Erythroblast (primary cell): ENCODE results near the gene CD81.

Source experiments
- DNase-seq, 2 experiments: peaks; one replicate each; lab custom pipeline; 2025; lab: John Stamatoyannopoulos, UW
- GATA1 ChIP-seq: IDR thresholded peaks from 2 replicates; pipeline ENCODE4 v1.6.1; 2011; ENCODE audit warnings: low read depth, mild to moderate bottlenecking, control low read depth, low read length, moderate library complexity
- POLR2A ChIP-seq: IDR thresholded peaks from 2 replicates; pipeline ENCODE4 v1.6.1; 2011; ENCODE audit warnings: mild to moderate bottlenecking, low read length

Gene CD81

DNA sequence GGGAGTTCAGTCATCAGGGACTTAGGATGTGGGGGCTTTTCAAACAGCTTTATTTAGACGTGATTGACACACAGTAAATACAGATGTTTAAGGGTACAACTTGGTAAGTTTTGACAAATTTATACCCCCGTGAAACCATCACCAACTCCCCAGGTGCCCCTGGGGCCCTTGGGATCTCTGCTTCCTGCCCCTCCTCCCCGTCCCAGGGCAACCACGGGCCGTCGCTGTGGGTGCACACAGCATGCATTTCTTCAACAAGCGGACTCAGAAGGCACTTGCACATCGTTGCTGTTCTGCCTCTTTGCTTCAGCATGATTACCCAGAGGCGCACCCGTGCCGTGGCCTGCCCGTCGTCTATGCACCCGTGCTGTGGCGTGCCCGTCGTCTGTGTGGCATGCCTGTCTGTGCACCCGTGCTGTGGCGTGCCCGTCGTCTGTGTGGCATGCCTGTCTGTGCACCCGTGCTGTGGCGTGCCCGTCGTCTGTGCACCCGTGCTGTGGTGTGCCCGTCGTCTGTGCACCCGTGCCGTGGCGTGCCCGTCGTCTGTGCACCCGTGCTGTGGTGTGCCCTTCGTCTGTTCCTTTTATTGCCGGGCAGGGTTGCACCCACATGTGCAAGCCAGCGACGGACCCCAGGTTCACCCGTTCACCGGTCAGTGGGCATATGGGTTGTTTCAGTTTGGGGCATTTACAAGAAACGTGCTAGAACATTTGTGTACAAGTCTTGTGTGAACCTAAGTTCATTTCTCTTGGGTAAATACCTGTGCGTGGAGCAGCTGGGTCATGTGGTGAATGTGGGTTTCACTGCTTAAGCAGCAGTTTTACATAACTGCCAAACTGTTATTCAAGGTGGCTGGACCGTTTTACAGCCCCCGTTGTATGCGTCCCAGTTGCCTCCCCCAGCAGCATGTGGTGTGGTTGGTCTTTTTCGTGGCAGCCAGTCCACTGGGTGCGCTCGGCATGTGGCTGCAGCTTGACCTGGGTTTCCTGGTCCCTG lies 8.3 kb downstream of the CD81 start:
- no peak for DNase-seq
- TF ChIP-seq GATA1 (no peak), POLR2A (no peak)

DNA sequence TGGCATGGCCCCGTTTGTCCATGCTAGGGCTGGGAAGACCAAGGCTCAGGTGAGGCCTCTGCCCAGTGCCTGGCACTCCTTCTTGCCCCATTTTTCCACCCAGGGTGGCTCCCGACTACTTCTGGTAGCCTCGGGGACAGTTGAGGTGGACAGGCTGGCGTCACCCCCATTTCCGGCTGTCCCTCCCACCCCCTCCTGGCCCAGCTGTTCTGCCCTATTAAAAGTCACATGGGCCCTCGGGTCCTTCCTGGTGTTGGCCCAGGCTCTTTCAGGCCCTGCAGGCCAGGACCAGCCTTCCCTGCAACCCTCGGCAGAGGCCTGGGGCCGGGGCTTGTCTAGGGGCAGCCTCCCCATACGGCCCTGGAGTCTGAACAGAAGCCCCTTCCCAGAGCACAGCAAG lies 9.5 kb downstream of the CD81 start:
- TF ChIP-seq POLR2A (no peak), GATA1 (no peak)
- no peak for DNase-seq

DNA sequence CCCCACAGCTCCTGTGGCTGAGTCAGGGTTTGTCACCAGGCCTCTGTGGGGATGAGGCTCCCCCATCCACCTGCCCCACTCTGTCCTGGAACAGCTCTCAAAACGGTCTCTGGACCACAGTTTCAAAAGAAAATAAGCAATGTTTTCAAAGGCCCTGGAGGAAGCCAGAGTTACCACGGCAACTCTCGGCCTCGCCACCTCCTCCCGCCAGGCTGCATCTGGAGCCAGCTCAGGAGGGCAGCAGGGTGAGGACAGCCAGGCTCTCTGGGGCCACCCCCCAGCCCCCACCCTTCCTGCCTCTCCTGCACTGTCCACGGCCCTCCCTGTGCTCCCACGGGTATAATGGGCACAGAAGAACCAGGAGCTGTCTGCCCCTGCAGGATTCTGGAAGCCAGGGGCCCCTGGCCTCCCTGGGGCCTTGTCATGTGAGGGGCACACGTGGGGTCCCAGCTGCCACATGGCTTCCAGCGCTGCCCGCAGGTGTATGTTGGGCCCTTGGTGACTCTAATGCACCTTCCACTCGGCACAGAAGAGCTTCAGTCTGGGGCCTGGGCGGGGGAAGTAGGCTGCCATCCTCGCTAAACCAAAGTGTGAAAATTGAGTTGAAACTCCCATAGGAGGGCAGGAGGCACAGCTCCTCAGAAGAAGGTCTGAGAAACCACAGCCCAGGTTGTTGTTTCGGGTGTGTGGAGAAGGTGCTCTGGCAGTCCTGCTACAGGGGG lies 10.3 kb downstream of the CD81 start:
- no peak for DNase-seq
- TF ChIP-seq POLR2A (no peak), GATA1 (no peak)

DNA sequence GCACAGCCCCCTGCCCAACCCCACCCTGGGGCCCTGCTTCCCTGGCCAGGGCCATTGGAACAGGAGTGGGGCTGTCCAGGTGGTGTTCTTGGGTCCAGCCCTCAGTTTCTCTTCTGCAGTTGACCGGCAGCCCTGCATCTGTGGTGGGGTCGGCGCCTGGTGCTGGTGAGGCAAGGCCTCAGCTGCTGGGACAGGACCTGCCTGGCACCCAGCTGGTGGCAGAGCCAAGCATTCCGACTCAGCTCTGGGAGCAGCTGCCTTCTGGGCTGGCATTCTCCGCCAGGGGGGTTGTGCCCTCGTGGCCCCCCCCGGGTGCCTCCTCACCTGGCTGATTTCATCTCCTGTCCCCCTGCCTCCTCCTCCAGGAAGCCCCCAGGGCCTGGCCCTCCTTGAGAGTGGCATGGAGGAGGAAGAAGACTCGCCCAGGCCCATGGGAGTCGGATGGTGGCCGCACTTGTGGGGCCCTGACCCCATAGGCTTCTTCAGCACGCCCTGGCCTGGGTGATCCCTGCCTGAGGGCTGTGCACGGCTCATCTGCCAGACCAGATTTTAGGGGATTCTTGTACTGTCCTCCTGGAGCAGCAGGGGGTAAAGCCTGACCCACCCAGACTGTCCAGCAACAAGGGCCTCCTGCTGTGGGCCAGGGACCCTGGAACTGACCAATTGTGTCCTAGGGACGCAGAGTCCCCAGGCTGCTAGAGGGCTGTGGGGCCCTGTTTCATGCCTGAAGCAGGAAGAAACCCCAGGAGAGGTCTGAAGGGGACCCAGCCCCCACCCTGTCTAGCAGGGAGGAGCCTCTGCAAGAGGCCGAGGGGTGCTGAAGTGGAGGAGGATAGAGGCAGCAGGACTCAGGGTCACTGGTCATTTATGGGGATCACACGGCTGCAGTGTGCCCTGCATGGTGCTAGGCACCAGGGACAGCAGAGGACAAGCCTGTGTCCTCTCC lies 11.6 kb downstream of the CD81 start:
- no peak for DNase-seq
- no peak for TF ChIP-seq GATA1
- TF ChIP-seq POLR2A: no peak

DNA sequence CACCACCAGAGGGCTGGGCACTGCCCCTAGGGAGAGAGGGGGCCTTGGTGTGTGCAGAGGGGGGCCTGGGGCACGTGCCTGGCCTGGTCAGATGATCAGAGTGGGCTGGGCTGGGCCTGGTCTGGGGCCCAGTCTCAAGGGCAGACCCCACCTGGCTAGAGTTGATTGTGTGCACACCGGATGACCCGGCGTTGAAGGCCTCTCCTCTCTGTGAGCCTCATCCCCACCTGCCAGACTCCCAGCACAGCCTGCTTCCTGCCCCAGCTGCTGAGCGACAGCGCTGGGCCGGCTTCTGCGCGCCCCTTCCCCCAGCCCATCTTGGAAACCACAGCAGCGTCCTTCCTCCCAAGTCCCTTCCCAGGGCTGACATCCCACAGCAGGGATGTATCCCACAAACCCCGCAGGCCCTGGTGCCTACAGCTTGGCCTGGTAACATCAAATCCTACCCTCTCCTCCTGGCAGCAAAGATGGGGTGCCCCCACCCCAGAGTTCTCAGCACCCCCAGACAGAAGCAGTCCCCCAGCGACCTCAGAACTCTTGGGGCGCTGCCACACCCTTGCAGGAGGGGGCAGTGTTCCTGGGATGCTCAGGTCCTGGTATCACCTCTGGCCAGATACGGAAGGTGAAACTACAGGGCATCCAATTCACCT lies 12.4 kb downstream of the CD81 start:
- TF ChIP-seq GATA1 (no peak), POLR2A (no peak)
- DNase-seq: no peak

DNA sequence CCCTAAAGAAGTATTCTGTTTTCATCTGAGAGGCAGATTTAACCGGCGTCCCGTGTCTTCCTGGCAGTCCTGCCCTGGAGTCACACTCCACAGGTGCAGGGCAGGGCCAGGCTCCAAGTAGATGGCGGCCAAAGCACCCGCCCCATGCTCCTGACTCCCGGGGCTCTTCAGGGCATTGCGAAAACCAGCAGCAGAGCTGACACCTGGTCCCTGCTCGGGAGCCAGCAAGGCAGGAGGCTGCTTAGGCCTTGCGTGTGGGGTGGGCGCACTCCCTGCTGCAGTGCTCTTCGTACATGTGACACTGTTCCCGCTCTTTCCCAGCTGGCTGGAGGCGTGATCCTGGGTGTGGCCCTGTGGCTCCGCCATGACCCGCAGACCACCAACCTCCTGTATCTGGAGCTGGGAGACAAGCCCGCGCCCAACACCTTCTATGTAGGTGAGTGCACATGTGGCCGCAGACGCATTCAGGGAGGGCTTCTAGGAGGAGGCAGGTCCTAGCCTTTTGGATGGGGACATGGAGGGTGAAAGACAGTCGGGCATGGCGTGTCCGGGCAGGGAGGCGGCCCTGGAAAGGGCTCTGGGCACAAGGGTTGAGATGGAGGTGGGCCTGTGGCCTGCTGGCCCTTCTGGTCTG lies 13.1 kb downstream of the CD81 start:
- TF ChIP-seq POLR2A (no peak), GATA1 (no peak)
- no peak for DNase-seq

DNA sequence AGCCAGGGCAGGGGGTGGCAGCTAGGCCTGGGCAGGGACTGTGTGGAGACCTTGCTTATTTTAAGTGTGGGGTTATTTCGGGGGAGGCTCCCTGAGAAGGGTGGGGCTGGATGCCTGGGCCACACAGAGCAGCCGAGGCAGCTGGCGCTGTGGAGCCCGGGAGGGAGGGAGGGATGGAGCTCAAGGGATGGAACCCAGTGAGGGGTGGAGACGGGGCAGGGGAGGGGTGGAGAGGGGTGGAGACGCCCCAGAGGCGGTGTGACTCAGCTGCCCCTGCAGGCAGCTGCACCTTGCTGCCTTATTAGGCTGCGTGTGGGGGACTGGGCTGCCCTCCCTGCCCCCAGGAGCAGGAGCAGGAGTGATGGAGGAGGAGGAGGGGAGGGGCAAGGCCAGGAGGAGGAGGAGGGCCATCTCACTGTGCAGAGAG lies 13.6 kb downstream of the CD81 start:
- peak; percentile 30 to 62 for DNase-seq
- TF ChIP-seq POLR2A (no peak), GATA1 (no peak)

DNA sequence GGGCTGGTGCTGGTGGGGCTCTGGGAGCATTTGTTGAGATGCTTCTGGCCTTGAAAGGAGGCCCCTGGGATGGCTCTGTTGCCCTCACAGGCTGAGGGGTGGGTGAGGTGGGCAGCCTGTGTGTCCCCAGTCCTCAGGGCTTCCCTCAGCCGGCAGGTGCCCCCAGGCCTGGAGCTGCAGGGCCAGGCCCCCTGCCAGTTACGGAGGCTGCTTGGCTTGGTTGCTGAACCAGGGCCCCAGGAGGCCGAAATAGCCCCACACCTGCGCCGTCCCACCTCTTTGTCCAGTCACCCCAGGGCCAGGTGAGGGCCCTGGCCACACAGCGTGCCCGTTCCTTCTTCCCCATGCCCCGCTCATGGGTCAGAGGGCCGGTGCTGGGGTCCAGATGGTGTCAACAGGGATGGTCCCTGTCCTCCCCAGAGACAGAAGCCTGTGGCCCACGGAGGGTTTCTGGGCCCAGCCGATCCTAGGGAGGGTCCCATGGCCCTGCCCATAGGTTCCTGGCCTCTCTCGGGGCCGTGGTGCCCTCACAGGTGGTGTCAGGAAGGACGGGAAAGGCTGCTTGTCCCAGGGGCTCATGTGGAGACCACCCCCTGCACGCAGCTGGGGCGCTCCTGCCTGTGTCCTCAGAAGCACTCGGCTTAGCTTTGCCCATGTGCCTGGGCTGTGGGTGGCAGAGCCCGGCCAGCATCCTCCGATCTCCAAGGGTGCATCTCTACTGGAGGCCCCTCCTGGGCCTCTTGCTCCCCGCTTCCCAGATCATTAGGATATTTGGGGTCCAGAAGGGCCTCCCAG lies 14.3 kb downstream of the CD81 start:
- TF ChIP-seq GATA1: no peak
- TF ChIP-seq POLR2A: no peak
- no peak for DNase-seq

DNA sequence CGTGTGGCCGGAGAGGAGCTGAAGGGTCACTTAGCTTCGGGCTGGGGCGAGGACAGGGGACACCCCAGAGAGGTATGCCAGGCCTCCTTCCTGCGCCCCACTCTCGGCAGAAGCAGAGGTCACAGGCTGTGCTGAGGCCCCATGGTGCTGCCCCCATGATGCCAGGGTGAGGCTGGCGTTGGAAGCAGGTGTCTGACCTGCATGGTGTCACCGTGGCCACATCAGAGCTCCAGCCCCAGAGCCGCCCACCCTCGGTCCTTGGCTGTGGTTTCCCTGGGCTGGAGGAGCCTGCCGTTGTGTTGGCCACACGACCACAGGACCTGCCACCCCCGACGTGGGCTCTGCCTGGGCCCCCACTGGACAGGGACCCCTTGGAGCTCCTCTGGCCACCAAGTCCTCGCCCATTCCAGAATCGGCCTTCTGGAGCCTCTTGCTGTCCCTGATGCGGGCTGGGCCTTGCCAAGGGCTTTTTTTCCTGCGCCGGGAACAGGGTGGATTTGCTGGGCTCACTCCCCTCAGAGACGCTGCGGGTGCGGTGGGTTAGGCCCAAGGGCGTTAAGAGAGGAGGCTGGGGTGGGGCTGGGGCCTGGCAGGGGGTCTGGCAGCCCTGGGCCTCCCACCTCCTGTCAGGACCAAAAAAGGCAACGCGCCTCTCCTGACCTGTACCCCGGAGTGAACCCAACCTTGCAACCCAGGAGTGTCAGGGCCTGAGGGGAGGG lies 15.3 kb downstream of the CD81 start:
- no peak for TF ChIP-seq POLR2A
- TF ChIP-seq GATA1: no peak
- no peak for DNase-seq

DNA sequence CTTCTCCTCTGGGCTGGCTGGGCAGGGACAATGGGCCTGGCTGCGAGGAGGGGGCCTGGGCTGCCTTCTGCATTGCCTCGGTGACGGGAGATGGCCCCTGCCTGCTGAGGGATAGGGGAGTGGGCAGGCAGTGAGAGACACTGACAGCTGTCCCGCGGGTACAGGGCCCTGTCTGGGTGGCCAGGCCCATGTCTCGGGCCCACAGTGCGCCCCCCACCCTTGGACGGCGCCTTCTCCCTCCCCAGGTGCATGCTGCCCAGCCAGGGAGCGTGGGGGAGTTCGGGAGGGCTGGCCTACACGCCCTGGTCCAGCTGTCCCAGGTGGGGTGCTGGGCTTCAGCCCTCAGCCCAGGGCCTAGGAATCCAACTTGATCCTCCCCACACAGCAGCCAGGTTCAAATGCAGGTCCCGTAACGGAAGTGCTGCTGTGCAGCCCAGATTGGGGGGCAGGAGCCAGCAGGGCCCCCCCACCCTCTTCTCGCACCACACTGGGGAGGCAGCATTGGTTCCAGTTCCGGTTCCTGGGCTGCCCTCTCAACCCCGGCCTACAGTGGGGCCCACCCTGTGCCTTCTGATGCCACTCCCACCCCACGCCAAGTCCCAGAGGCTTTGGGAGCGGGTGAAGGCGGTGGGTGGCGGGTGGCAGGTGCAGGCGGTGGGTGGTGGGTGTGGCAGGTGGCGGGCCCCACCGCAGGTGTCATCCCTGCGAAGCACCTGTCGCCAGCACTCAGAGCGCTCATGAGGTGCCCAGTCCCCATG lies 16.2 kb downstream of the CD81 start:
- no peak for TF ChIP-seq GATA1
- TF ChIP-seq POLR2A: no peak
- DNase-seq: no peak
